Cardiac muscle cell (in vitro differentiated cells and primary cell): ENCODE results near the gene SPIRE2. TPM values are rescaled to one million over a fixed set of nuclear protein-coding genes. Genes with fewer than 3 reads are reported as not detected.

Source experiments
- DNase-seq, 2 donors: peaks; one replicate each; pipeline versions ENCODE4 v3.0.0 to v3.0.0-alpha.2; 2010 to 2017; ENCODE audit warnings: low read depth in 1 of 2, low spot score in 1 of 2
- H3K27ac ChIP-seq: fragments of 200-600 bp; sonication (generic); 2 replicates; pipeline ENCODE4 v1.5.1; 2016
- H3K27me3 ChIP-seq: fragments of 200-600 bp; sonication (generic); 2 replicates; pipeline ENCODE4 v1.6.0; 2016; ENCODE audit warnings: control low read depth
- H3K36me3 ChIP-seq: fragments of 200-600 bp; sonication (generic); 2 replicates; pipeline ENCODE4 v1.5.1; 2016; ENCODE audit warnings: control low read depth
- H3K4me1 ChIP-seq: fragments of 200-600 bp; sonication (generic); 2 replicates; pipeline ENCODE4 v1.8.1; 2017; ENCODE audit warnings: low read depth, mild to moderate bottlenecking, mixed run types
- H3K4me3 ChIP-seq: fragments of 200-600 bp; sonication (generic); 2 replicates; pipeline ENCODE4 v1.5.1; 2016; ENCODE audit warnings: mild to moderate bottlenecking
- H3K9me3 ChIP-seq: fragments of 200-600 bp; sonication (generic); 2 replicates; pipeline ENCODE4 v1.5.1; 2017; ENCODE audit warnings: low read depth, mild to moderate bottlenecking, control low read depth
- CTCF ChIP-seq: IDR thresholded peaks from 2 replicates; pipeline ENCODE4 v1.5.1; 2012; ENCODE audit warnings: low read depth, mild to moderate bottlenecking, low read length
- polyA plus RNA-seq: library from polyadenylated mRNA; unstranded; fragments of >200 nt; fragmentation: Nextera tagmentation; extraction: Ambion mirVana; gene quantifications from 2 replicates; pipeline ENCODE4 v1.2.1, GENCODE V29; 2016
- total RNA-seq: library from RNA; depleted of rRNA; stranded (reverse); fragments of >200 nt; gene quantifications from 2 replicates; pipeline ENCODE4 v1.2.3, GENCODE V29; 2016

SPIRE2 gene
- total and polyA plus RNA-seq, 2 experiments from 2014 or later, result 3.8 to 7.8 TPM

GRCh38 chr16:89892635-89893034 lies 64.4 kb downstream of the SPIRE2 start:
- no peak for DNase-seq
- Histone ChIP-seq H3K36me3 (peaks cover 41% of the 10 kb centered on the region), H3K27me3 (no peaks in the 10 kb centered on the region), H3K4me1 (no peaks in the 10 kb centered on the region), H3K9me3 (no peaks in the 10 kb centered on the region), H3K27ac (no peak overlapping the region), H3K4me3 (no peak overlapping the region)
- no peak for TF ChIP-seq CTCF

- Histone ChIP-seq H3K27me3 (no peaks in the 10 kb centered on the region), H3K36me3 (peaks cover 39% of the 10 kb centered on the region)
- no peak for TF ChIP-seq CTCF
Observed at GRCh38 chr16:89893642-89894548, 65.6 kb downstream of the SPIRE2 start.

GRCh38 chr16:89895482-89896250 lies 67.4 kb downstream of the SPIRE2 start:
- Histone ChIP-seq H3K4me3 (no peak overlapping the region), H3K27ac (no peak overlapping the region), H3K9me3 (no peaks in the 10 kb centered on the region), H3K27me3 (no peaks in the 10 kb centered on the region), H3K4me1 (no peaks in the 10 kb centered on the region), H3K36me3 (peaks cover 36% of the 10 kb centered on the region)
- no peak for DNase-seq
- TF ChIP-seq CTCF, result no peak

More at GRCh38 chr16:89893642-89894548, 65.6 kb downstream of the SPIRE2 start:
- Histone ChIP-seq H3K27ac (no peak overlapping the region), H3K4me3 (no peak overlapping the region), H3K4me1 (no peaks in the 10 kb centered on the region), H3K9me3 (no peaks in the 10 kb centered on the region)
- DNase-seq, result no peak

GRCh38 chr16:89897204-89897603 lies 68.9 kb downstream of the SPIRE2 start:
- Histone ChIP-seq H3K9me3 (no peaks in the 10 kb centered on the region), H3K4me3 (no peak overlapping the region), H3K36me3 (peaks cover 33% of the 10 kb centered on the region), H3K27ac (no peak overlapping the region), H3K4me1 (no peaks in the 10 kb centered on the region), H3K27me3 (no peaks in the 10 kb centered on the region)
- DNase-seq, result no peak
- TF ChIP-seq CTCF, result no peak

- H3K27me3 ChIP-seq, result no peaks in the 10 kb centered on the region
- no peak overlapping the region for H3K27ac ChIP-seq
- no peaks in the 10 kb centered on the region for H3K4me1 ChIP-seq
- H3K9me3 ChIP-seq, result no peaks in the 10 kb centered on the region
- DNase-seq, result no peak
- peaks cover 26% of the 10 kb centered on the region for H3K36me3 ChIP-seq
- no peak for TF ChIP-seq CTCF
- H3K4me3 ChIP-seq, result no peak overlapping the region
Observed at GRCh38 chr16:89898201-89898967, 70.1 kb downstream of the SPIRE2 start.
